Fibroblast of mammary gland (primary cell): ENCODE measurements around the gene PSME4.

Experiments used
- DNase-seq: peaks from one replicate; pipeline ENCODE4 v3.0.0-alpha.2; 2010; ENCODE audit warnings: low read depth
- H3K4me3 ChIP-seq: 2 replicates; pipeline ENCODE4 v1.5.1; 2011; ENCODE audit warnings: low read depth, mild to moderate bottlenecking, low read length, moderate library complexity; ENCODE audit not compliant: control insufficient read depth
- TF ChIP-seq, protein P1 (sequence below): conservative IDR thresholded peaks from 2 replicates; pipeline ENCODE4 v1.5.1; 2011; ENCODE audit warnings: low read depth, low read length, inconsistent platforms; ENCODE audit not compliant: control insufficient read depth, insufficient read depth

The PSME4 gene

DNA sequence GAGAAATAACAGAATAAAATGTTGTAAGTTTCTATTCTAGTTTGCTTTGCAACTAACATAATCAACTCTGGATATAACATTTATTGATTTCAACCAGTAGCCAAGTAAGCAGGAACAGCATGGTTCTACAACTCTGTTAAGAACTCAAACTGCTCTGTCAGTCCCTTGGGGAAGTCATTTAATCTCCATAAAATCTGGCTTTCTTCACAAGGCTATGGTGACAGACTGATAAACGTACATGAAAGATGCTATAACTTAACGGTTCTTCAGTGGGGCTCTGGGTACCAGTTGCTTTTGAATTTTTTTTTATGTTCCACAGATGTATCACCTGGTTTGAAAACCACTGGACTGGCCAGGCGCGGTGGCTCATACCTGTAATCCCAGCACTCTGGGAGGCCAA, 10.3 kb downstream of the PSME4 start:
- TF ChIP-seq, protein P1, sequence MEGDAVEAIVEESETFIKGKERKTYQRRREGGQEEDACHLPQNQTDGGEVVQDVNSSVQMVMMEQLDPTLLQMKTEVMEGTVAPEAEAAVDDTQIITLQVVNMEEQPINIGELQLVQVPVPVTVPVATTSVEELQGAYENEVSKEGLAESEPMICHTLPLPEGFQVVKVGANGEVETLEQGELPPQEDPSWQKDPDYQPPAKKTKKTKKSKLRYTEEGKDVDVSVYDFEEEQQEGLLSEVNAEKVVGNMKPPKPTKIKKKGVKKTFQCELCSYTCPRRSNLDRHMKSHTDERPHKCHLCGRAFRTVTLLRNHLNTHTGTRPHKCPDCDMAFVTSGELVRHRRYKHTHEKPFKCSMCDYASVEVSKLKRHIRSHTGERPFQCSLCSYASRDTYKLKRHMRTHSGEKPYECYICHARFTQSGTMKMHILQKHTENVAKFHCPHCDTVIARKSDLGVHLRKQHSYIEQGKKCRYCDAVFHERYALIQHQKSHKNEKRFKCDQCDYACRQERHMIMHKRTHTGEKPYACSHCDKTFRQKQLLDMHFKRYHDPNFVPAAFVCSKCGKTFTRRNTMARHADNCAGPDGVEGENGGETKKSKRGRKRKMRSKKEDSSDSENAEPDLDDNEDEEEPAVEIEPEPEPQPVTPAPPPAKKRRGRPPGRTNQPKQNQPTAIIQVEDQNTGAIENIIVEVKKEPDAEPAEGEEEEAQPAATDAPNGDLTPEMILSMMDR = no peak
- no peak overlapping the region for H3K4me3 ChIP-seq
- no peak for DNase-seq

DNA sequence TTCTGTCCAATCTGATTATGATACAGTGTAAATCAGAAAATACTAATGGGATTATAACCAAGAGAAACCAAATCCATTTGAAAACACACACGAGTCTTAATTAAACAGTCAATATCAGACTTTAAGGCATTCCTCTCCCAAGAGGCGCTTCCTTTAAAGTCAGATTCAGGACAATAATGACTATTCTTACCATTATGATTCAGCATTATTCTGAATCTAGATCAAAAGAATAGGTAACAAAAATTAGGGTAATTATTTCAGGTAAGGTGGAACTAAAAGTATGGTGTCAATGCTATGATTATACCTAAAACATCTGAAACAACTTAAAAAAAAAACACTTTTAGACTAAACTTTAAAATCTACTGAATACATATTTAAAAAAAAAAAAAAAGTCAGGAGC, 12.3 kb downstream of the PSME4 start:
- no peak for DNase-seq
- no peak overlapping the region for H3K4me3 ChIP-seq
- TF ChIP-seq, protein P1 = no peak

DNA sequence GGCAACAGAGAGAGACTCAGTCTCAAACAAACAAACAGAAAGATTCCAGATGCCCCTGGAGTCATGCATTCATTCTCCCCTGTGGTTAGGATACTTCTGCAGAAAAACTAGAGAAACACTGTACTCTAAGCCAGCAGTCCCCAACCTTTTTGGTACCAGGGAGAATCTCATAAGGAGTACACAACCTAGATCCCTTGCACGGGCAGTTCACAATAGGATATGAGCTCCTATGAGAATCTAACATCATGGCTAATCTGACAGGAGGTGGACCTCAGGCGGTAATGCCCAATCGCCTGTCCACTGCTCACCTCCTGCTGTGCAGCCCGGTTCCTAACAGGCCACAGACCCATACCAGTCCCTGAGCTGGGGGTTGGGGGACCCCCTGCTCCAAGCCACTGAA, 18.3 kb downstream of the PSME4 start:
- TF ChIP-seq, protein P1 = no peak
- DNase-seq = no peak
- H3K4me3 ChIP-seq = no peak overlapping the region

DNA sequence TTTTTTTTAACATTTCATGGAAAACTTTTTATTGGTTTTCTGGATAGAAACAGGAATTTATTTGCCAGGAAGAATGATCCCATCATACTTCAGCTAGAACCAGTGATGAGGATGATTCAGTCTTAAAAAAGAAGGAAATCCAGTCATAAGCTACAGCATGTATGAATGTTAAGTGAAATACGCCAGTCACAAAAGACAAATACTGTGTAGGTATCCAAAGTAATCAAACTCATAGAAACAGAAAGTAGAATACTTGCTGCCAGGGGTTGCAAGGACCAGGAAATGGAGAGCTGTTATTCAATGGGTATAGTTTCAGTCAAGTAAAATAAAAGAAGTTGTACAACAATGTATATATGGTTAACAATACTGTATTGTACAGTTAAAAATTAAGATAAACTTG, 21.3 kb downstream of the PSME4 start:
- H3K4me3 ChIP-seq = no peak overlapping the region
- no peak for DNase-seq
- TF ChIP-seq, protein P1 = no peak

DNA sequence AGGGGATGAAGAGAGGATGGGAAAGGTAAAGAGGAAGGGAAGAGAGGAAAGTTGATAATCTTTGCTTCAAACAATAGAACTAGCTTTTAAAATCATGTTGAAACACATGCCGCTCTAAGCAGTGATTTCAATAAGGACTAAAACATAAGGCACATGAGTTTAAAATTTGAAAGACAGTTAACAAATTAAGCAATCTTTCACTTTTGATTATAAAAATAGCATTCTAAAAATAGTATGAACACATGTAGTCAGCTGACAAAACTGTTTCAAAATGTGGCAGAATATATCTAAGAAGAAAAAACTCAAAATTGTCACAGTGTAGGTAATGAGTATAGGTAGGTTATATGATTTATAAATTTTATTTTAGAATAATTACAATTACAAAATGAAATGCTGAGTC, 25.3 kb downstream of the PSME4 start:
- TF ChIP-seq, protein P1 = no peak
- no peak overlapping the region for H3K4me3 ChIP-seq
- DNase-seq = no peak

DNA sequence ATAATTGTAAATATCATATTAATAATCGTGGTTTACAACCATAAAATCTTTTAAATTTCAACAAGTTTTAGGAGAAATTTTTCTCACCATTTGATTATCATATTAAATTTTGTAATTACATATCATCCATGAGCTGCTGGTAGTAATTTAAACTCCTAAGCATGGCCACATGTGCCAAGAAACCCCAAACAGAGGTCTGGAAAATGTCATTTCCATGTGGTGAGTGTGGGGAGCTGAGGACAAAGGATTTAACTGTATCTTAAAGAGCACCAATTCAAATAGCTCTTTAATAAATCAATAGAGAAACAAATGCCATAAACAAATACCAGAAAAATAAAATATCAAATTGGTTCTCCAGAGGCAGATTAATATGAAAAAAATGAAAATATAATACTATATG, 26.3 kb downstream of the PSME4 start:
- no peak overlapping the region for H3K4me3 ChIP-seq
- TF ChIP-seq, protein P1 = no peak
- no peak for DNase-seq

DNA sequence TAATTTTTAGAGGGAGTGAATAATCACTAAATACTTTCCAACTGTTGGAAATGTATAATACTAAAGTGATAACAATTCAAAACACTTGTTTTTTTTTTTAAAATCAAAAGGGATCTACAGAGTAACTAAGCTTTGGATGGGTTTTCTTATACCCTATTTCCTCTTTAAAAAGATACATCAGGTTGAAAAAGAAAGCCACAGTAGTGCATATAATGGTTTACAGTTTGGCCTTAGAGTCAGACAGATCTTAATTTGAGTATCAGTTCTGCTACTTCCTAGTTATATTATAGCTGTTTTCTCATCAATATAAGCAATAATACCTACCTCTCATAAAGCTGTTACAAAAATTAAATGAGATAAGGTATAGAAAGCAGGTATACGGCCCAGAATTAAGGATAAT, 28.5 kb downstream of the PSME4 start:
- TF ChIP-seq, protein P1 = no peak
- no peak for DNase-seq
- H3K4me3 ChIP-seq = no peak overlapping the region
